Endodermal cell (in vitro differentiated cells): Measurements from ENCODE around the gene CENPN. TPM values are rescaled to one million over a fixed set of nuclear protein-coding genes. Genes with fewer than 3 reads are reported as not detected.

ENCODE experiments used
- DNase-seq: peaks from one replicate; pipeline ENCODE4 v3.0.0-alpha.2; 2017
- H3K27ac ChIP-seq: 2 replicates; pipeline ENCODE4 v1.5.1; 2013; ENCODE audit warnings: mild to moderate bottlenecking, low read depth, low read length, moderate library complexity
- H3K27me3 ChIP-seq: 2 replicates; pipeline ENCODE4 v1.6.1; 2013; ENCODE audit warnings: mild to moderate bottlenecking, low read length, moderate library complexity; ENCODE audit not compliant: insufficient read depth, control insufficient read depth, poor library complexity, severe bottlenecking
- H3K36me3 ChIP-seq: 2 replicates; pipeline ENCODE4 v1.7.0; 2013; ENCODE audit warnings: mild to moderate bottlenecking, low read length, moderate library complexity; ENCODE audit not compliant: control insufficient read depth, insufficient read depth
- H3K4me1 ChIP-seq: one replicate; pipeline ENCODE4 v1.7.0; 2013; ENCODE audit warnings: low read length; ENCODE audit not compliant: control insufficient read depth, insufficient read depth
- H3K4me3 ChIP-seq: 2 replicates; pipeline ENCODE4 v1.5.1; 2013; ENCODE audit warnings: mild to moderate bottlenecking, low read length, moderate library complexity
- H3K9ac ChIP-seq: 2 replicates; pipeline ENCODE4 v1.6.1; 2013; ENCODE audit warnings: mild to moderate bottlenecking, low read length, moderate library complexity; ENCODE audit not compliant: poor library complexity, severe bottlenecking; ENCODE audit errors: extremely low read depth
- H3K9me3 ChIP-seq: 2 replicates; pipeline ENCODE4 v1.6.1; 2013; ENCODE audit warnings: mild to moderate bottlenecking, low read length, moderate library complexity; ENCODE audit not compliant: control insufficient read depth
- H3K27ac Mint-ChIP-seq: 2 replicates; pipeline ENCODE4 v1.8.0; 2020; ENCODE audit warnings: mixed read lengths
- H3K27me3 Mint-ChIP-seq: 2 replicates; pipeline ENCODE4 v1.8.0; 2021; ENCODE audit warnings: mild to moderate bottlenecking, mixed read lengths; ENCODE audit not compliant: insufficient read depth
- H3K36me3 Mint-ChIP-seq: 2 replicates; pipeline ENCODE4 v1.8.0; 2020; ENCODE audit warnings: low read depth, mixed read lengths
- H3K4me1 Mint-ChIP-seq: 2 replicates; pipeline ENCODE4 v1.8.0; 2020; ENCODE audit warnings: mixed read lengths
- H3K4me3 Mint-ChIP-seq: 2 replicates; pipeline ENCODE4 v1.8.0; 2020; ENCODE audit warnings: mild to moderate bottlenecking, moderate library complexity, mixed read lengths
- H3K9me3 Mint-ChIP-seq: 2 replicates; pipeline ENCODE4 v1.8.0; 2020; ENCODE audit warnings: mild to moderate bottlenecking, mixed read lengths
- CTCF ChIP-seq: fragments of 200-600 bp; sonication (generic); conservative IDR thresholded peaks from 2 replicates; pipeline ENCODE4 v1.5.0; 2021; ENCODE audit warnings: antibody characterized with exemption, mild to moderate bottlenecking
- WGBS, 2 experiments: methylation state at CpG; one replicate each; pipeline versions ENCODE4 v1.1.5 to v1.1.7; 2013; ENCODE audit warnings: missing lambda C conversion rate in 2 of 2, mixed read lengths in 1 of 2; ENCODE audit not compliant: insufficient coverage in 1 of 2, insufficient read length in 1 of 2; 5-methylcytosine and 5-hydroxymethylcytosine counted together
- total RNA-seq, 2 donors: library from RNA; stranded (reverse); fragmentation: NEBNext Ultra II Directional in 1 of 2; extraction: Animal tissue kit (Norgen Biotek cat#: 25700) in 1 of 2; gene quantifications; 2 replicates in 1 of 2; 3 replicates in 1 of 2; pipeline ENCODE4 v1.2.1, GENCODE V29; 2021

CENPN gene
- total RNA-seq, 2 donors from 2014 or later: 45.1 to 52.8 TPM

- no peak overlapping the region for H3K4me3 ChIP-seq
- peaks cover 79% of the 10 kb centered on the region for H3K36me3 Mint-ChIP-seq
- no peaks in the 10 kb centered on the region for H3K27me3 ChIP-seq
- peaks cover 14% of the 10 kb centered on the region for H3K4me1 Mint-ChIP-seq
- no peak for TF ChIP-seq CTCF
- H3K9me3 ChIP-seq: no peaks in the 10 kb centered on the region
- no peak overlapping the region for H3K27ac ChIP-seq
- no peak overlapping the region for H3K4me3 Mint-ChIP-seq
- H3K9me3 Mint-ChIP-seq: no peaks in the 10 kb centered on the region
- H3K27me3 Mint-ChIP-seq: no peaks in the 10 kb centered on the region
- H3K36me3 ChIP-seq: peaks cover 91% of the 10 kb centered on the region
- 95 to 100% methylated on average over 2 of the region's 2 CpGs for WGBS, 2 experiments
- peaks cover 8% of the 10 kb centered on the region for H3K4me1 ChIP-seq
- DNase-seq: no peak
- H3K9ac ChIP-seq: no peak overlapping the region
- H3K27ac Mint-ChIP-seq: peak overlapping the region; percentile 39
These were observed 11.5 kb downstream of the CENPN start for GRCh38 chr16:81018496-81018895.

- peaks cover 78% of the 10 kb centered on the region for H3K36me3 ChIP-seq
- Mint-ChIP-seq H3K9me3 (peaks cover 3% of the 10 kb centered on the region), H3K36me3 (peaks cover 64% of the 10 kb centered on the region), H3K4me3 (no peak overlapping the region), H3K27ac (no peak overlapping the region), H3K4me1 (peaks cover 14% of the 10 kb centered on the region), H3K27me3 (no peaks in the 10 kb centered on the region)
- no peak overlapping the region for H3K9ac ChIP-seq
- H3K4me1 ChIP-seq: peaks cover 8% of the 10 kb centered on the region
- no peaks in the 10 kb centered on the region for H3K27me3 ChIP-seq
- no peaks in the 10 kb centered on the region for H3K9me3 ChIP-seq
- DNase-seq: no peak
- no peak overlapping the region for H3K4me3 ChIP-seq
- TF ChIP-seq CTCF: no peak
- no peak overlapping the region for H3K27ac ChIP-seq
- 100% methylated on average over 1 of the region's 4 CpGs; no CpG with 5 or more reads in 1 of the 2 experiments for WGBS, 2 experiments
These were observed 19.4 kb downstream of the CENPN start for GRCh38 chr16:81026429-81026828.

GRCh38 chr16:81029930-81030604 lies 23.1 kb downstream of the CENPN start:
- 94% methylated on average over 5 to 11 of the region's 11 CpGs for WGBS, 2 experiments
- no peaks in the 10 kb centered on the region for H3K4me1 Mint-ChIP-seq
- H3K27ac Mint-ChIP-seq: no peak overlapping the region
- H3K27me3 Mint-ChIP-seq: no peaks in the 10 kb centered on the region
- H3K4me3 Mint-ChIP-seq: no peak overlapping the region
- no peak for DNase-seq
- H3K36me3 Mint-ChIP-seq: peaks cover 40% of the 10 kb centered on the region
- Histone ChIP-seq H3K27ac (no peak overlapping the region), H3K4me3 (no peak overlapping the region), H3K4me1 (no peaks in the 10 kb centered on the region), H3K9ac (no peak overlapping the region), H3K9me3 (peaks cover 10% of the 10 kb centered on the region), H3K36me3 (peaks cover 47% of the 10 kb centered on the region), H3K27me3 (no peaks in the 10 kb centered on the region)
- H3K9me3 Mint-ChIP-seq: peaks cover 12% of the 10 kb centered on the region
- TF ChIP-seq CTCF: no peak
